Thoracic aorta (tissue), 2 donors: Measurements from ENCODE around the gene COMMD6. TPM values are rescaled to one million over a fixed set of nuclear protein-coding genes. Genes with fewer than 3 reads are reported as not detected.

Experiments
- ATAC-seq: fragments of 150-250 bp; one replicate; pipeline ENCODE4 v1.8.0; 2017; ENCODE audit warnings: low read depth; ENCODE audit not compliant: insufficient number of reproducible peaks, low FRiP score
- DNase-seq: peaks from one replicate; pipeline ENCODE4 v3.0.0-alpha.2; 2020; ENCODE audit warnings: low spot score
- H3K27ac ChIP-seq, 2 donors: fragments of 200-600 bp; sonication (generic); 1 replicate in 1 of 2; 2 replicates in 1 of 2; pipeline ENCODE4 v1.5.1; 2016; ENCODE audit warnings: mild to moderate bottlenecking in 2 of 2, moderate library complexity in 2 of 2
- H3K27me3 ChIP-seq: fragments of 200-600 bp; sonication (generic); replicated peaks from 2 replicates; pipeline ENCODE4 v1.6.0; 2016; ENCODE audit warnings: mild to moderate bottlenecking; ENCODE audit not compliant: insufficient read depth
- H3K36me3 ChIP-seq: fragments of 200-600 bp; sonication (generic); one replicate; pipeline ENCODE4 v1.5.1; 2016
- H3K4me1 ChIP-seq, 2 donors: fragments of 200-600 bp; sonication (generic); 1 replicate in 1 of 2; 2 replicates in 1 of 2; pipeline versions ENCODE4 v1.5.1 to v1.6.0; 2016; ENCODE audit warnings: low read depth in 2 of 2, mild to moderate bottlenecking in 1 of 2; ENCODE audit not compliant: control insufficient read depth in 1 of 2
- H3K4me3 ChIP-seq: fragments of 200-600 bp; sonication (generic); 2 replicates; pipeline ENCODE4 v1.5.1; 2016; ENCODE audit warnings: mild to moderate bottlenecking
- H3K9me3 ChIP-seq: fragments of 200-600 bp; sonication (generic); 2 replicates; pipeline ENCODE4 v1.5.1; 2016
- total RNA-seq, 2 donors: library from RNA; depleted of rRNA; stranded (reverse); fragments of >200 nt; gene quantifications; one replicate each; pipeline versions ENCODE4 v1.1.0 to v1.2.3, GENCODE V29; 2016
- TF ChIP-seq, protein P1 (sequence below): fragments of 200-600 bp; sonication (generic); IDR thresholded peaks from one replicate; pipeline ENCODE4 v1.5.1; 2019; ENCODE audit warnings: antibody characterized with exemption

COMMD6 gene
- total RNA-seq, result 10 to 100 TPM; 78.8 to 81.8 TPM

DNA sequence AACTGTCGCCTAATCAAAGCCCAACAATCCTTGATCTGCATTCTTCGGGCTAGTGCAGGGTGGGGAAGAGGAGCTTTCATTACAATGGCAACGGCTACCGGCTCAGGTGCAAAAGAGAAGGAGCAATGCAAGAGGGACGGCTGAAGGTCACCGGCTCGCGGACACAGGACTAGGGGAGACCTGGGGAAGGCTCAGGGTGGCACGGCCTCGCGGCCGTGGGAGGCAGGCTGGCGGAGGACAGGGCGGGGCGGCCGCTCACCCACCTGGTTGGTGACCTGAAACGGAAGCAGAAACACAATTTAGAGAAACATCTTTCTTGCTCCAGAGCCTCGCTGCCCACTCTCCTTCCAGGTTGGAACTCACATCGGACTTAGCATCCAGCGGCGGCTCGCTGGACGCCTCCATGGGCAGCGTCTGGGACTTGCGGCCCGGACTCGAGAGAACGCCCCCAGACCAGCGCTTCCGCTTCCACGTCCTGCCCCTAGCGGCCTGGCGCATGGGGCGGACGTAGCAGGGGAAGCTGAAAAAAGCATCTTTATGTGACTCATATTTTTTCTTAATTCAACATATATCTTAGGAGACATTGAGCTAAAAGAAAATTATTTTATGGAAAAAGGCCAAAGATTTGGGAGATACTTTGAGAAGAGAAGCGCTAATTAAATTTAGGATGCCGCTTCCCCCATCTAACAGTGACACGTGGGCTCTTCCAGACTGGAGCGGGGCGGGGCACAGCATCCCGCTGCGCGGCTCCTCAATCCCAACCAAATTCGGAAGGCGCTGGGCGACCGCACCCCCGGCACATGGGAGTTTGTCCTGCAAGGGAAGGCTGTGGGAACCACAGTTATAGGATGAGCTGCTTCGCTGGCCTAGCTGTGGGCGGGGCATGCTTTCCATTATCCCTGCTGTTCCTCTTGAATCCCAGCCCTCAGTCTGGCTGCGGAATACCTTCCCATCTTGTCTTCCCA lies at the start of gene COMMD6:
TSS of gene COMMD6 (minus strand) at position 441 of the 965 bp plus-strand sequence. CDS start at position 405, 36 bp downstream.
- TF ChIP-seq, protein P1, sequence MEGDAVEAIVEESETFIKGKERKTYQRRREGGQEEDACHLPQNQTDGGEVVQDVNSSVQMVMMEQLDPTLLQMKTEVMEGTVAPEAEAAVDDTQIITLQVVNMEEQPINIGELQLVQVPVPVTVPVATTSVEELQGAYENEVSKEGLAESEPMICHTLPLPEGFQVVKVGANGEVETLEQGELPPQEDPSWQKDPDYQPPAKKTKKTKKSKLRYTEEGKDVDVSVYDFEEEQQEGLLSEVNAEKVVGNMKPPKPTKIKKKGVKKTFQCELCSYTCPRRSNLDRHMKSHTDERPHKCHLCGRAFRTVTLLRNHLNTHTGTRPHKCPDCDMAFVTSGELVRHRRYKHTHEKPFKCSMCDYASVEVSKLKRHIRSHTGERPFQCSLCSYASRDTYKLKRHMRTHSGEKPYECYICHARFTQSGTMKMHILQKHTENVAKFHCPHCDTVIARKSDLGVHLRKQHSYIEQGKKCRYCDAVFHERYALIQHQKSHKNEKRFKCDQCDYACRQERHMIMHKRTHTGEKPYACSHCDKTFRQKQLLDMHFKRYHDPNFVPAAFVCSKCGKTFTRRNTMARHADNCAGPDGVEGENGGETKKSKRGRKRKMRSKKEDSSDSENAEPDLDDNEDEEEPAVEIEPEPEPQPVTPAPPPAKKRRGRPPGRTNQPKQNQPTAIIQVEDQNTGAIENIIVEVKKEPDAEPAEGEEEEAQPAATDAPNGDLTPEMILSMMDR, result peak; percentile 77
- no peaks in the 10 kb centered on the region for H3K36me3 ChIP-seq

DNA sequence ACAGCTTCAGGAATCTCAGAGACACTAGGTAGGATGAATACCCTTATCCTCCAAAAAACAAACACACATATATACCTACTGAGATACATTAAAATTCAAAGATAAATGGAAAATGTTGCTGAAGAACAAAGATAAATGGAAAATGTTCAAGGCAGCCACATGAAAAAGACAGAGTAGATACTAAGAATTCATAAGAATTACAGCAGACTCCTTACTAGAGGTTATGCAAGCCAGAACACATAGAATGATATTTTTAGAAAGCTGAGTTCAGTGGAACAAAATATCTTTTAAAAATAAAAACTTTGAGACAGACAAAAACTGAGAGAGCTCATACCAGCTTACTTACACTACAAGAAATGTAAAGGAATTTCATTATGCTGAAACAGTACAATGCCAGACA lies 47.5 kb upstream of the COMMD6 start:
- no peaks in the 10 kb centered on the region for H3K36me3 ChIP-seq
- no peak for DNase-seq
- H3K27me3 ChIP-seq, result no peaks in the 10 kb centered on the region
- H3K4me1 ChIP-seq, result no peaks in the 10 kb centered on the region
- H3K4me3 ChIP-seq, result no peak overlapping the region
- H3K27ac ChIP-seq, result no peak overlapping the region
- TF ChIP-seq, protein P1, result no peak
- H3K9me3 ChIP-seq, result peaks cover 10% of the 10 kb centered on the region
- no peak for ATAC-seq

More for the DNA sequence above, at the start of gene COMMD6:
- H3K9me3 ChIP-seq, result no peaks in the 10 kb centered on the region
- H3K4me1 ChIP-seq, result peaks cover 10 to 20% of the 10 kb centered on the region in 2 donors
- H3K27ac ChIP-seq, result peak within 1 kb of the TSS; percentile 58 to 80
- ATAC-seq (peak; percentile 86), DNase-seq (peak; percentile 8)
- H3K27me3 ChIP-seq, result no peaks in the 10 kb centered on the region
- H3K4me3 ChIP-seq, result peak within 1 kb of the TSS; percentile 78

DNA sequence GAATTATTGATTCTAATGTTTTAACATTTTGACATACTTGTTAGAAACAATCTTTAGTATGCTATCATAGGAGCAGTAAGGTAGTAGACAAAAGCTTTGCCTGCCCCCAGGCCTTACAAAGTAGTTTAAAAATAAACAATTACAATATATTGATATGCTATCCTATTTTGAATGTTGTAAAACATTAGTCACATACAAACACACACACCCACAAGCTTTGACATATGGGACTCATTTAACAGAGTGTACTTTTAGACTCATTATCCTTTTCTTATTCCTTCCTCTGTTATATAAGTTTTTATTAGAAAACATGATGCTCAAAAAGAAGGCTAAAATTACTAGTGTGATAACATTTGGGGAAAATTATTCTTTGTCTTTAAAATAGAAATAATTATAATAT lies 45.5 kb upstream of the COMMD6 start:
- ATAC-seq (no peak), DNase-seq (no peak)
- no peaks in the 10 kb centered on the region for H3K4me1 ChIP-seq
- H3K27me3 ChIP-seq, result no peaks in the 10 kb centered on the region
- H3K9me3 ChIP-seq, result peaks cover 10% of the 10 kb centered on the region
- no peak overlapping the region for H3K4me3 ChIP-seq
- TF ChIP-seq, protein P1, result no peak
- no peak overlapping the region for H3K27ac ChIP-seq
- no peaks in the 10 kb centered on the region for H3K36me3 ChIP-seq

DNA sequence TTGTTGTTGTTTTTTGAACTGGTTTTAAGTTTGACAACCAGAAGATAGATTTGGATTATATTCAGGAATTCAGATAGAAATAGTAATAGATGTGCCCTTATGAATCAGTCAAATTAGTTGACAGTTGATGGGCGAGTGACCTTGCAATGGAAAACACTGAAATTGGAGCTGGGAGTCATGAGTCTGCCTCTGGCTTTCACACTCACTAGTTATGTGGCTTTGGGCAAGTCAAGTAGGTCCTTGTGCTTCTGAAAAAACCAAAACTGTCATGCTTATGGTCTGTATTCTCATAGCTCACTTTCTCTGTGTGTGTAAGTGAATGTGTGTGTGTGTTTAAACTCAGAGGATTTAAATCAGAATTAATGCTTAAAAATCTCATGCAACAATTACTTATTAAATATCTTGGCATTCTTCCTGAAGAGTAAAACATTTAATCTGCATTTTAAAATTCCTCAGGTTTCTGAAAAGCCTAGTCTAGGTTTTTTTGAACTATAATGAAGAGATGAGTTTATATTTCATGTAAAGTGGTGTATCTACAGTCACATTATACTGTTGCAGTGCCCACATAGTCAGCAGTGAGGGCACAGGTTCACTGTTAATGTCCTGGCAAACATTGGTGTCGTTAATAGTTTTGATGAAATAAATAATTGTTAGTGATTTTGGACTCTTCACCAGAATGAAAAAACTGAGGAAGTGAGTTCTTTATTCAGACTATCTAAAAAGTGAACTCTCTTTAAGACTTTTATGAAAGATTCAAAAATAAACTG lies 44.4 kb upstream of the COMMD6 start:
- TF ChIP-seq, protein P1, result no peak
- H3K4me3 ChIP-seq, result no peak overlapping the region
- no peaks in the 10 kb centered on the region for H3K36me3 ChIP-seq
- ATAC-seq (no peak), DNase-seq (no peak)
- H3K4me1 ChIP-seq, result no peaks in the 10 kb centered on the region
- no peaks in the 10 kb centered on the region for H3K27me3 ChIP-seq
- peaks cover 10% of the 10 kb centered on the region for H3K9me3 ChIP-seq
- no peak overlapping the region for H3K27ac ChIP-seq

DNA sequence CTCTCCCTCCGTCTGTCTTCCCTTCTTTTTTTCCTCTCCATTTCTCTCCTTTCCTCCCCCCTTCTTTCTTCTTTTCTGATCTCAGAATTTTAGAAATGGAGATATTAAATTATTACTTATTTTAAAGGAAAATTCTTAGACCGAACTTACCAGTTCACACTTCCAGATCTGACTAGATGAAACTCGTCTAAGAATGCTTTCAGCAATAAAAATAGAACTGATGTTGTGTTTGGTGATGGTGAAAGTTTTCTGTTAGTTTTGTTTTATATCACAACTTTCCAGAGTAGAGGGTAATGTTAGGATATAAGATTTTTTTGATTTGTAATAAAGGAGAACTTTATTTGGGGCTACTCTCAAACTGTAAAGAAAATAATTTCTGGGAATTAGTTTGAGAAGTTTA lies 41.9 kb upstream of the COMMD6 start:
- no peak overlapping the region for H3K27ac ChIP-seq
- no peak overlapping the region for H3K4me3 ChIP-seq
- peaks cover 4% of the 10 kb centered on the region for H3K36me3 ChIP-seq
- no peak for DNase-seq
- TF ChIP-seq, protein P1, result no peak
- no peak for ATAC-seq
- no peaks in the 10 kb centered on the region for H3K4me1 ChIP-seq
- H3K27me3 ChIP-seq, result no peaks in the 10 kb centered on the region
- H3K9me3 ChIP-seq, result peaks cover 2% of the 10 kb centered on the region
